LNCAP (cell line): ENCODE results near the gene TMEM86B.

Source experiments
- TF ChIP-seq, protein P1 (sequence below): fragments of 450-650 bp; IDR thresholded peaks from 2 replicates; pipeline ENCODE4 v1.5.1; 2017; ENCODE audit warnings: mild to moderate bottlenecking

The TMEM86B gene

DNA sequence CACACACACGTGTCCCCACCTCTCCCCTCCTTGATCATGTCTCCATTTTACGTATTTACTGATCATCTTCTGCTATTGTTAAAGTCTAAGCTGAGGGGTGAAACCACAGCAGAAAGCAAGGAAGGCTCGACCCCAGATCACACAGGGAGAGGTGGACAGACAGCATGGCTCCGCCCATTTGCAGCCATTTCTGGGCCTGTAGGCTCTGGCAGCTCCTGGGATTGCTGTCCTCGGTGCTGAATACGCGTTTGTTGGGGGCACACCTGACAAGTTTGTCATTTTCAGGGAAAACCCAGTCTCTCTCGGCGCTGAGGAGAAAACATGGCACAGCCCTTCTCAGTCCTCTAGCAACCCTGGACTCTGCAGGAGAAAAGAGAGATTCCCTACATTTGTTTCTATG lies 8.0 kb downstream of the TMEM86B start:
- TF ChIP-seq, protein P1, sequence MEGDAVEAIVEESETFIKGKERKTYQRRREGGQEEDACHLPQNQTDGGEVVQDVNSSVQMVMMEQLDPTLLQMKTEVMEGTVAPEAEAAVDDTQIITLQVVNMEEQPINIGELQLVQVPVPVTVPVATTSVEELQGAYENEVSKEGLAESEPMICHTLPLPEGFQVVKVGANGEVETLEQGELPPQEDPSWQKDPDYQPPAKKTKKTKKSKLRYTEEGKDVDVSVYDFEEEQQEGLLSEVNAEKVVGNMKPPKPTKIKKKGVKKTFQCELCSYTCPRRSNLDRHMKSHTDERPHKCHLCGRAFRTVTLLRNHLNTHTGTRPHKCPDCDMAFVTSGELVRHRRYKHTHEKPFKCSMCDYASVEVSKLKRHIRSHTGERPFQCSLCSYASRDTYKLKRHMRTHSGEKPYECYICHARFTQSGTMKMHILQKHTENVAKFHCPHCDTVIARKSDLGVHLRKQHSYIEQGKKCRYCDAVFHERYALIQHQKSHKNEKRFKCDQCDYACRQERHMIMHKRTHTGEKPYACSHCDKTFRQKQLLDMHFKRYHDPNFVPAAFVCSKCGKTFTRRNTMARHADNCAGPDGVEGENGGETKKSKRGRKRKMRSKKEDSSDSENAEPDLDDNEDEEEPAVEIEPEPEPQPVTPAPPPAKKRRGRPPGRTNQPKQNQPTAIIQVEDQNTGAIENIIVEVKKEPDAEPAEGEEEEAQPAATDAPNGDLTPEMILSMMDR: no peak

DNA sequence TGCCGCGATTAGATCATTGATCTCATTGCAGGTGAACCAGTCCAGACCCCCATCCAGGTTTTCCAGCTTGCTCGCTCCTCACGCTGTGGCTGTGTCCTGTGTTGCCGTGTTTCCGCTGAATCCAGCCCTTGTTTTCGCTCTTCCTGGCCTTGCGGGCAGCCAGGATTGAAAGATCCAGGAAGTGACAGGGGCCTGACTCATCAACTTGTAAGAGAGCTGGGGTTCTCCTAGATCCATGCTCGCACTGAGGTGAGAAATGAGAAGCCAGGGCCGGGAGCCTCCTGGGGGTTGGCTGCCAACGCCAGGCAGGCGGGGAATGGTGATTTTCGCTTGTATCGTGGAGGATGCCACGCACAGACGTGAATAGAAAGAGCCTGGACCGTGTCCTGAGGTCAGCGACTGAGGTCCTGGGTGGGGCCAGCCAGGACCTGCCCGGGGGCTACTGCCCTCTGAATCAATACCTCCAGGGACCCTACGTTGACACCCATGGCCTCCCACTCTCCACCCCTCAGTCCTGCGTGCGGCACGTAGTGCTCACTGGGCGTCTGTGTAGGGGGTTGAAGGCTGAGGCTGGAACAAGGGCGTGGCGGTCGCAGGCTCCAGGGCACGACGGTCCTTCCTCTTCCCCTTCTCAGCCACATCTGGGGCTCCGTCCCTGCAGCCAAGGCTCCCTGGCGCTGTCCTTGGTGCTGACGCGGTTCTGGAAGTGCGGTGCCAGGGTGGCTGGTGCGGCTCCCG lies 11.9 kb downstream of the TMEM86B start:
- TF ChIP-seq, protein P1: no peak

DNA sequence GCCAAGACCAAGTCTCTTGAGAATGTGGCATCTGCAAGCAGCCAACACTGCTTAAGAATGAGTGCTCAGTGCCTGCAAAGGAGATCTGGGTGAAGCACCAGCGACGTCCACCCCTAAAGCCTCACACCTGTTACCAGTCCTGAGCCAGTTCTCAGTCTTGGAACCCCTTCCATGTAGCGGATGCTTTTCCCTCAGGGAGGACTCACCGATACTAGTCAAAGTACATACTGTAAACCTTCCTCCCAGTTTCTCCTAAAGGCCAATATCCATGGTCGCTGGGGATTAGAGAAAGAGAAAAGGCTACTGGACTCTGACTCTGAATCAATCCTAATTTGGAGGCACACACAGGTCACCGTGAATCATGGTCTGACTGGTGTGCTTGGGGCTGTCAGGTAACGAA lies 15.0 kb downstream of the TMEM86B start:
- TF ChIP-seq, protein P1: no peak

DNA sequence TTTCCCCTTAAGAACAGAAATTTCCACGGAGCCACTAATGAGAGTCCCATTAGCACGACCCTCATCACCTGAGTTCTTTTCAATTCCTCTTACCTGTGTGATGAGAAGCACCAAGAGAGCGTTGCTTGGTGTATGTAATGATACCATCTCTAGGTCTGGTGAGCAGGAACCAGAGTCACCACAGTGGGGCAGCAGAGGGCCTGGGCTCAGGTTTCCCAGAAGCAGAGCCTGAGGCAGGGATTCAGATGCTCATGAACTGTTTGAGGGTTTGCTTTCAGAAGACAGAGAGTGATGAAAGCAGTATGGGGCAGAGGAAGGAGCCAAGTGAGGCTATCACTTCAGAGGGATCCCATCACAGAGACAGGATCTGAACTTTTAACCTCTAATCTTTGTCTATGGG lies 16.1 kb downstream of the TMEM86B start:
- TF ChIP-seq, protein P1: no peak

DNA sequence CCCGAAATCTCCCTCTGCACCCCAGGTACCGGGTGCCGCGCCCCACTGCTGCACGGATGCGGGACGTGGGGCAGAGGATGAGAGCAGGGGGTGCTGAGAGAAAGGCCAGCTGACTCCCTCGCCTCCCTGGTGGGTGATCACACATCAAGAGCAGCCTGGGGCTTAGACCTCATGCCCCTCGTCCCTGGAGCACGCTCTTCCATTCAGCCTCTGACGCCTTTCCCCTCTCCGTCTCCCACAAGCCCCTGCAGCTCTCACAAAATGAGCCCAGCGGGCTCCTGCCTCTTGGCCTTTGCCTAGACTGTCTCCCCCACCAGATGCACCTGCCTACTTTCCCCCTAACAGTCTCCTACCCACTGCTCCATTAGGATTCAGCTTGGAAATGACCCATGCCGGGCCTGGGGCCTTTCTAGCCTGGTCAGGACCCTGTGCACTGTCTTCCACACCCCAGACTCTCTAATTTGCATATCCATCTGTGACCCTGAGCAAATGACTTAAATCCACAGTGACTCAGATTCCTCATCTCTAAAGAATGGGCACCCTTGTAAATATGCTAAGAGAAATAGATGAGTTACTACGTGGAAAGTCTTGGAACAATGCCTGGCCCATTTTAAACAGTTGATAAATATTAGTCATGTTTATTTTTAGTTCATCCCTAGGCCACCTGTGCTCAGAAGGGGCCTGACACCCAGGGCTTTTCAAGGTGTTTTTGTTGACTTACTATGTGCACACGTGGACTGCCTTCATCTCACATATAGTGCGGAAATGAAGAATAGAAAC lies 18.7 kb downstream of the TMEM86B start:
- TF ChIP-seq, protein P1: no peak

DNA sequence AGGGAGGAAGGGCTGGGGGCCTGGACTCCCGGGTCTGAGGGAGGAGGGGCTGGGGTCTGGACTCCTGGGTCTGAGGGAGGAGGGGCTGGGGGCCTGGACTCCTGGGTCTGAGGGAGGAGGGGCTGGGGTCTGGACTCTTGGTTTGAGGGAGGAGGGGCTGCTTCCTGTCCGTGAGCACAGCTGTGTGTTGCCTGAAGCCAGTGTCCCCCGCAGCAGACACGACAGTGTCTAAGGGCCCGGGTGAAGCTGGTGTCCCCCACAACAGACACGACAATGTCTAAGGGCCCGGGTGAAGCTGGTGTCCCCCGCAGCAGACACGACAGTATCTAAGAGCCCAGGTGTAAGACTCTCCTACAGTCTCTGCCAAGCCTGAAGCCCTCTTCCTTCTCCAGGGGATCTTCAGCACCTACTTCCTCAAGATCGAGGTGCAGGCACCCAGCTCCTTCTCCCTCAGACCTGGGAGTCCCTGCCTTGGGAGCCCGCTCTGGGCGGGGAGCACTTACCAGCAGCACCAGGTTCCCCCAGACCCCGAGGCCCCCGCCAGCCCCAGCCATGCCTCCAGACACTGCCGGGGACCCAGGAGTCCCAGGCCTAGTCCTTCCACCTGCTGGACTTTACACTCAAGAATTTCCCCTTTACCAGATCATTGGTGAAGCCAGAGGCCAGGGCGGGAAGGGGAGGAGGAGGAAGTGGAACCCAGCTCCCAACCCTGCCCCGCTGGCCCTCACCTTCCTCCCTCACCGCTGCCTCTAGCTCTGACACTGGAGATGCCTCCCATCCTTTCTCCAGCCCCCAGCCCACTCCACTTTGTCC lies 19.5 kb downstream of the TMEM86B start, which contains the start of gene PTPRH:
Gene PTPRH, minus strand, starts transcription at position 622 of the 813 bp plus-strand sequence. Its CDS starts 68 bp downstream, at position 554.
- TF ChIP-seq, protein P1: no peak
